Measurements from ENCODE around the gene IRF2. TPM values are rescaled to one million over a fixed set of nuclear protein-coding genes. Genes with fewer than 3 reads are reported as not detected.

The IRF2 gene
- total RNA-seq, 1 donor, result 24.5 TPM

DNA sequence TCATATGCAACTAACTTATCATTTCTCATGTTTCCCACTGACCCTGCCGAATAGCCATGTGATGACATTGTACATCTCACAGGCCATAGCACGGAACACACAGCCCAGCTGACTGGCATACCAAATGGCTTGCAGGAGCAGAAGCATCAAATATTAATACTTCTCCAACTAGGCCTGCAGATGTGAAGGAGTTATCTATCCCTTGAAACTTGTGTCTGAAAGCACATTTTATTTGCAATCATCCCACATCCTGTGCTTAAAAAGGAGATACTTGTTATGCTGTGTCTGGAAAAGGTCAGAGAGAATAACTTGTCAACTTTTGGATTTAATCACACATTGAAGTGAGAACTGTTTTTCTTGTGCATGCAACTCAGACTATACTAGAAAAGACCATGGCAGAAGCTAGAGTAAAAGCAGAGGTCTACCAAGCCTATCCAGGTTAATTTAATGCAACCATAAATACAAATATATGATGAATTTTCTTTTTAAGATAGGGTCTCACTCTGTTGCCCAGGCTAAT is 100.4 kb downstream of the IRF2 start:
- DNase-seq (ENCODE audit: low read depth in 2 of 3, low spot score in 2 of 3), result no peak

GRCh38 chr4:184371390-184371787 is 103.0 kb downstream of the IRF2 start:
- no peak for DNase-seq (ENCODE audit: low read depth in 2 of 3, low spot score in 2 of 3)

- DNase-seq (ENCODE audit: low read depth in 2 of 3, low spot score in 2 of 3), result no peak
Observed at GRCh38 chr4:184370711-184371389, 103.5 kb downstream of the IRF2 start.

DNA sequence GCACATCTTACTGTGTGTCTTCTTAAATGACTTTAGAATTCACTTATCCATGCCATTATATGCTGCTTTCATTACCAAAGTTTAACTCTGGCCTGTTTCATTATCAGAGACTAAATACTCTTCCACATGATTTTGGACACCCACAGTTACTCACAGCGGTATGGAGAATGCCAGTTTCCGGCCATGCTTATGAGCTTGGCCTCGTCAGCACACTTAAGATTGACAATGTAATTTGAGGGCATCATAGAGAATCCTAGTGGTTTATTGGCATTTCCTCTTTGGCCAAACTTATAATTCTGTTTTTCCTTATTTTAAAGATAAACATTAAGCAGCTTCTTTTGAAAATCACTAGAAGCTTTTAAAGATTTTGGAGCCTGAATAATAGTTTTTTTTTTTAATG is 104.5 kb downstream of the IRF2 start:
- no peak for DNase-seq (ENCODE audit: low read depth in 2 of 3, low spot score in 2 of 3)

DNA sequence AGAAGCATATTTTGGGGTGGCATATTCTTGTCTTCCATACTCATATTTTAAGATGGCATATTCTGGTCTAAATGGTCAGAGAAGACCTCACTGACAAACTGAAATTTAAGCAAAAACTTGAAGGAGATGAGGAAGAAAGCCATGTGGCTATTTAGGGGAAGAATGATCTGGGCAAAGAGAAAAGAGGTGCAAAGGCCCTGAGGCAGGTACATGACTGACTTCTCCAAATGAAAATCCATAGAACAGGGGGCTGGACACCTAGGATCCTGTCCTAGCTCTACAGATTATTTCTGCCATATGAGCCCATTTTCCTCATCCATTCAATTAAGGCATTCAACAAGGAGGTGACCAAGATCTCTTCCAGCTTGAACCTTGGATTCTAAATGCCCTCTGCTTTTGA is 105.6 kb downstream of the IRF2 start:
- no peak for DNase-seq (ENCODE audit: low read depth in 2 of 3, low spot score in 2 of 3)

DNA sequence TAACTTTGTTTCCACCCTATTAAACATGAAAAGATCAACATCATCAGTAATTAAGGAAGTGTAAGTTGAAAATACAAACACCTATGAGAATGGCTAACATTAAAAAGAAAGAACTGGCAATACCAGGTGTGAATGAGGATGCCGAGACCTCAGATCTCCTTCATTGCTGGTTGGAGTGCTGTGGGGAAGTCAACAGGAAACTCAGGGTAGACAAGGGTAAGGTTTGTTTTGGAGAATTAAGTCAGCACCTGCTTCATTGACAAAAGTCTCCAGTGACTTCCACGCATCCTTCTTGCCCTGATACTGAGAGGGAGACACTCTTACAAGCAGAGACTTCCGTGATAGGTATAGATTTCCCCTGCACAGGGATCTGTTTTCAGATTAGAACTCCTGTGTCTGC is 106.1 kb downstream of the IRF2 start:
- DNase-seq (ENCODE audit: low read depth in 2 of 3, low spot score in 2 of 3), result no peak

GRCh38 chr4:184364100-184364921 is 110.0 kb downstream of the IRF2 start:
- DNase-seq (ENCODE audit: low read depth in 2 of 3, low spot score in 2 of 3), result no peak

DNA sequence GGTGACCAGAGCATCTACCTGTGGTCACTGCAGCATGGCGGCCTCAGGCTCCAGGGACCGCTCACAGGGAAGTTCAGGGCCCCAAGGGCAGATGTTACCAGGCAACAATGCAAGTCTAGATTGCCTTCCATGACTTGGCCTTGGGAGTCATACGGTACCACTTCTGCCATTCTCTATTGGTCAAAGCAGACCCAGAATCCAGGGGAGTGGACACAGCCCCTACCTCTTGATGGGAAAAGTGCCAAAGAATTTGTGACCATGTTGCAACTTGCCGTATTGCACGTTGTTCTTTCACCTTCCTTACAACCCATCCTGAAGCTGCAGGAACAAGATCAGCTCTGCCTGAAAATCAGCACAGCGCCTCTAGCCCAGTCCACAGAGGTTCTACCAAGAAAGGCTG is 111.1 kb downstream of the IRF2 start:
- no peak for DNase-seq (ENCODE audit: low read depth in 2 of 3, low spot score in 2 of 3)

- DNase-seq (ENCODE audit: low read depth in 2 of 3, low spot score in 2 of 3), result no peak
Observed at GRCh38 chr4:184362396-184362795, 112.0 kb downstream of the IRF2 start.

- DNase-seq (ENCODE audit: low read depth in 2 of 3, low spot score in 2 of 3), result no peak
Observed at GRCh38 chr4:184361443-184361842, 112.9 kb downstream of the IRF2 start.

DNA sequence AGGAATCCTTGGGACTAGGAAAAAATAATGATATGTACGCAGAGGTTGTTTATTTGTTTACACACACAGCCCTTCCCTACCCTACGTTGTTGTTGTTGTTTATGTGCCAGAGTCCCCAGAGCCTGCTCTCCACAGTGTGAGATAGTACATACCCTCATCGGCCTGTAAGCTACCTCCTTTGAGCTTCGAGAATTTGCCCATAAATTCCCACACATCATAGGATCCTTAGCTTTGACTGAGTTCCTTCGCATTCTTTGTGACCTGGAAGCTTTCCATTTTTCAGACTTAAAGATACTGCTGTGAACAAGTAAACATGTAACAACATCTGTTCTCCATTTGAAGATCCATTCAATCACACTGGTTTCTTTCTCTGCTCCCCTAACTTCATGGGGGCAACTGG is 114.5 kb downstream of the IRF2 start:
- no peak for DNase-seq (ENCODE audit: low read depth in 2 of 3, low spot score in 2 of 3)

DNA sequence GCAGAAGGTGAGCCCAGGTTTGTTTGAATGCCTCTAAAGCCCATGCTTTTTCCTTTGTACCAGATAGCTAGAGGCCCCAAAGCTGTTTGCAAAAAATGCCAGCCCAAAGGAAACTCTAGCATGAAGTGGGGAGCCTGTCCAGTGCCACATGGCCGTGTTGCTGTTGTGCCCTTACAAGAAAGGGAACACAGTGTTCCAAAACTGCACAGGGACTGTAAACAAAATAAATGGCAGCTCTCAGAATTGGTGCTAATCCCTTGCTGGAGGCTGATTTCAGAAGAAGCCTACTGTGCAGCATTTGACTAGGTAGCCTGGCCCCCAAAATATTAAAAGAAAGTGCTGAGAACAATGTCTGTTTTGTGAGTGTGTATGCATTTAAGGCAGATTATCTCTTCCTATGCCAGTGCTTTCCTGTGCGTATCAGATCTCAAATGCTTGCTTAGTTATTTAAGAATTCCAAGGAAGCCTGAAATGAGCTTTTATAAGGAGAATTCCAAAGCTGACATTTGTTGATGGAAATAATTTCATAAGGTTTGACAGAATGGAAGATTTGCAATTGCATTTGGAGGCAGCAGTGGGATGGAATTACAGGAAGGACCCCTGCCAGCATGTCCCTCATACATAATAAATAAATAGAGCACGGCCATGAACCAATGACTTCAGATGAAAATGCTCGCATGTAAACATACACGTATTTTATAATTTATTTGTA is 115.7 kb downstream of the IRF2 start:
- no peak for DNase-seq (ENCODE audit: low read depth in 2 of 3, low spot score in 2 of 3)

DNA sequence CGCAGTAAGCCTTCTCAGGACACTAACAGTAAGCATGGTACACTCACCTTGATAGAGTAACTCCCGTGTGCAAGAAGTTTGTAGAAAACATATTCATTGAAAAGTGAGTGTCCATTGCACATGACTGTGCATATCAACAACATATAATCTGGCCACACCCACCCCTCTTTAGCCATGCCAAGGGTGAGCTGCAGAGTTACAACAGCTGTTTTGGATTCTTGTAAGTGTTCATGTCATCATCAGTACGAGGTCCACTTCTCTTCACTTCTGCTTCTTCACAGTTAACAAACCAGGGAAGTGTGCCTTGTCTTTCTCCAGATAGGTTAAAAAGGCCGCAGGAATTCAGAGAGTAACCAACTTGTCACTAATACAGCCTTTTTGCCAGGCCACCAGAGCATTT is 116.6 kb downstream of the IRF2 start:
- DNase-seq (ENCODE audit: low read depth in 2 of 3, low spot score in 2 of 3), result no peak

DNA sequence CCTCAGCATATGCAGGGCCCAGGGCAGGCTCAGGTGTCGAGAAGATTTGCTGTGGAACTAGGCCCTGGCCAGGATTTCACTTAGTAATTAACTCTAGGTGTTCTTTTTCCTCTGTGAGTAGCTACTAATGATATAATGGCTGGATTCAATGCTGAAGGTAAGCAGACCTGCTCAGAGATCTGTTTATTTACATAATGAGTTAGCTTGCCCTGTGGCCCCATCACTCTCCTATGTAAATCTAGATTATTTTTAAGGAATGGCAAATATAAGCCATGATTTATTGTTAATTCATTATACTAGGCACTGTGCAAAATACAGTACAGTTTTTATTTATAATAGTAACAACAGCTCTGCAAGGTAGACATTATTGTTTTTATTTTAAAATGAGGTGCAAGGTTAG is 117.2 kb downstream of the IRF2 start:
- DNase-seq (ENCODE audit: low read depth in 2 of 3, low spot score in 2 of 3), result no peak

GRCh38 chr4:184356366-184356765 is 118.0 kb downstream of the IRF2 start:
- DNase-seq (ENCODE audit: low read depth in 2 of 3, low spot score in 2 of 3), result no peak

- DNase-seq (ENCODE audit: low read depth in 2 of 3, low spot score in 2 of 3), result no peak
Observed at GRCh38 chr4:184355857-184356256, 118.5 kb downstream of the IRF2 start.

GRCh38 chr4:184355111-184355604 is 119.2 kb downstream of the IRF2 start:
- peak in 2 of 3 donors; percentile 94 to 97 for DNase-seq (ENCODE audit: low read depth in 2 of 3, low spot score in 2 of 3)

- no peak for DNase-seq (ENCODE audit: low read depth in 2 of 3, low spot score in 2 of 3)
Observed at GRCh38 chr4:184352891-184353290, 121.5 kb downstream of the IRF2 start.

DNA sequence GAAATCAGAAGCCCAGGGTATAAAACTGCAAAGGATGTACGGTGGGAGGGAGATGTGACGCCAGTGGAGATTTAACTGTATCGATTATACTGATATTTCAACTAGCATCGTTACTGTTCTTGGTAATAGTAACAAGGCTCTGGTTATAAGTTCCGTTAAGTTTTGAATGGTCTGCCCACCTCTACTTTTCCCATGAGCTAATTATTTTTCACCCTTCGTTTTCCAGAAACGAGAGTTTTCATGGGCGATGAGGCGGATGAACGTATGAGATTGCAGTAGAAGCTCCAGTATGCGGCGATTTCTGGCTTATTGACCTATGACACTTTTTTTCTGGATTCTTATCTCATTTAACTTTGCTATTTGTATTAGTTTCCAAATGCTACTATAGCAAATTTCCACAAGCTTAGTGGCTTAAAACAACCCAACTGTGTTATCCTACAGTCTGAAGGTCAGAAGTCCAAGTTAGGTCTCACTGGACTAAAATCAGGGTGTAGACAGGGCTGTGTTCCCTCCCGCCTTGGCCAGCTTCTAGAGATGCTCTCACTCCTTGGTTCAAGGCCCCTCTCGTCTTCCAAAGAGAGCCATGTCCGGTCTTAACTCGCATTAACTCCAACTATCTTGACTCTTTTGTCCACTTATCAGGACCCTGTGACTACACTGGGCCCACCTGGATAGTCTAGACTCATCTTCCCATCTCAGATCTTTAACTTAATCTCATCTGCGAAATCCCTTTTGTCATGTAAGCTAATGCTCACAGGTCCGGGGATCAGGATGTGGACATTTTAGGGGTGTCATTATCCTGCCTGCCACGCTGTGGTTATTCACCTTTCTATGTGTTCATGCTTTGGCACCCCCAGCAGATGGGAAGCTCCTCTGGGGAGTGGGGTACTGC is 122.5 kb downstream of the IRF2 start:
- DNase-seq (ENCODE audit: low read depth in 2 of 3, low spot score in 2 of 3), result no peak

DNA sequence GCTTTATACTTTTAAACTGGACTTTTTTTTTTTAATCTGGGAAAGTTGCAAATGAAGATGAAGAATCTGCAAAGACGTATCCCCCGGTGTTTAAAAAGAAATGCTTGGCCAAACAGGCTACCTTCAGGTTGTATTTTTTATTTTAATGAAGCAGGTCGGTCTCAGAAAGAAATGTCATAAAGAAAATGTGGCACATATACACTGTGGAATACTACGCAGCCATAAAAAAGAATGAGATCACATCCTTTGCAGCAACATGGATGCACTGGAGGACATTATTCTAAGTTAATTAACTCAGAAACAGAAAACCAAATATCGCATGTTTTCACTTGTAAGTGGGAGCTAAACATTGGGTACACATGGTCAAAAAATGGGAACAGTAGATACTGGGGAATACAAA is 123.4 kb downstream of the IRF2 start:
- no peak for DNase-seq (ENCODE audit: low read depth in 2 of 3, low spot score in 2 of 3)

All from hematopoietic multipotent progenitor cell (in vitro differentiated cells).